HCT116 (cell line): ENCODE data around the gene NT5DC3. TPM values are rescaled to one million over a fixed set of nuclear protein-coding genes. Genes with fewer than 3 reads are reported as not detected.

Experiments
- ATAC-seq: fragments of 200-7000 bp; cut with Tn5 transposase; 2 replicates; pipeline ENCODE4 v1.9.1; 2020; ENCODE audit warnings: mild to moderate bottlenecking, moderate library complexity
- BruUV-seq: library from RNA; stranded (reverse); fragments of 400-500 nt; replicated peaks from 2 replicates; lab custom pipeline; 2021; lab: Mats Ljungman, UMichigan
- CTCF ChIA-PET: fragments of 300-600 bp; sonication (Branson Sonifier 250); formaldehyde crosslinking; loops from one replicate; lab custom pipeline; 2021; ENCODE audit warnings: antibody characterized with exemption; lab: Charles Lee
- POLR2A ChIA-PET: fragments of 300-600, 350-600 bp; sonication (Branson Sonifier 250); formaldehyde crosslinking; loops from one replicate; lab custom pipeline; 2021; ENCODE audit warnings: antibody characterized with exemption; lab: Charles Lee
- RAD21 ChIA-PET, 2 experiments: fragments of 300-600 bp; sonication (Branson Sonifier 250); formaldehyde crosslinking; loops; one replicate each; lab custom pipeline; 2023; ENCODE audit warnings: low total read pairs in 2 of 2; ENCODE audit not compliant: uncharacterized antibody in 2 of 2, unreplicated experiment in 2 of 2, low non-redundant PET in 1 of 2; lab: Charles Lee
- DNase-seq: peaks from one replicate; pipeline ENCODE4 v3.0.0-alpha.2; 2010; ENCODE audit warnings: low read depth, low spot score
- H2AFZ ChIP-seq: fragments of 200-600 bp; shearing (Covaris generic), sonication (generic); 2 replicates; pipeline ENCODE4 v1.6.1; 2017; ENCODE audit warnings: low read depth, mixed run types, mixed read lengths, antibody characterized with exemption, low read length; ENCODE audit not compliant: poor library complexity, severe bottlenecking
- H3K27ac ChIP-seq: 2 replicates; pipeline ENCODE4 v1.5.1; 2012; ENCODE audit warnings: low read depth, low read length
- H3K27me3 ChIP-seq: fragments of 200-600 bp; sonication (generic); 2 replicates; pipeline ENCODE4 v1.6.1; 2016; ENCODE audit warnings: mixed run types, low read length, mixed read lengths; ENCODE audit not compliant: insufficient read depth
- H3K36me3 ChIP-seq, 2 experiments: fragments of 200-500 bp in 1 of 2; fragments of 200-600 bp in 1 of 2; sonication (Bioruptor generic) in 1 of 2; sonication (generic) in 1 of 2; 2 replicates each; pipeline versions ENCODE4 v1.5.1 to v1.6.1; 2014 to 2016; ENCODE audit warnings: low read length in 2 of 2, inconsistent platforms in 1 of 2, mixed read lengths in 1 of 2, mixed run types in 1 of 2; ENCODE audit not compliant: insufficient read depth in 2 of 2, control insufficient read depth in 1 of 2
- H3K4me1 ChIP-seq, 2 experiments: fragments of 200-600 bp in 1 of 2; sonication (generic) in 1 of 2; 2 replicates each; pipeline versions ENCODE4 v1.5.1 to v1.6.1; 2012 to 2017; ENCODE audit warnings: low read length in 2 of 2, inconsistent platforms in 1 of 2, mild to moderate bottlenecking in 1 of 2, mixed read lengths in 1 of 2, mixed run types in 1 of 2, moderate library complexity in 1 of 2; ENCODE audit not compliant: insufficient read depth in 2 of 2, control insufficient read depth in 1 of 2
- H3K4me2 ChIP-seq: fragments of 200-600 bp; sonication (generic); 2 replicates; pipeline ENCODE4 v1.6.1; 2017; ENCODE audit warnings: mixed run types, low read length, mixed read lengths
- H3K4me3 ChIP-seq, 2 experiments: fragments of 200-600 bp in 1 of 2; sonication (generic) in 1 of 2; replicated peaks in 1 of 2; 2 replicates each; pipeline ENCODE4 v1.5.1; 2011 to 2016; ENCODE audit warnings: low read length in 2 of 2, control low read depth in 1 of 2, low read depth in 1 of 2, mild to moderate bottlenecking in 1 of 2, mixed read lengths in 1 of 2, mixed run types in 1 of 2
- H3K79me2 ChIP-seq: fragments of 200-600 bp; sonication (generic); 2 replicates; pipeline ENCODE4 v1.6.1; 2017; ENCODE audit warnings: mild to moderate bottlenecking, mixed run types, low read length, moderate library complexity, mixed read lengths; ENCODE audit not compliant: insufficient read depth
- H3K9ac ChIP-seq: fragments of 200-600 bp; sonication (generic); 2 replicates; pipeline ENCODE4 v1.6.1; 2016; ENCODE audit warnings: low read length, mixed read lengths
- H3K9me2 ChIP-seq: fragments of 200-600 bp; sonication (generic), shearing (Covaris generic); 2 replicates; pipeline ENCODE4 v1.6.1; 2017; ENCODE audit warnings: mixed run types, mild to moderate bottlenecking, moderate library complexity; ENCODE audit not compliant: insufficient read depth
- H3K9me3 ChIP-seq, 2 experiments: fragments of 200-500 bp in 1 of 2; fragments of 200-600 bp in 1 of 2; sonication (Bioruptor generic) in 1 of 2; sonication (generic) in 1 of 2; 2 replicates each; pipeline ENCODE4 v1.6.1; 2014 to 2017; ENCODE audit warnings: low read length in 2 of 2, mixed read lengths in 2 of 2, inconsistent platforms in 1 of 2, low read depth in 1 of 2, mild to moderate bottlenecking in 1 of 2, mixed run types in 1 of 2, moderate library complexity in 1 of 2; ENCODE audit not compliant: control insufficient read depth in 1 of 2, insufficient read depth in 1 of 2
- H4K20me1 ChIP-seq: fragments of 200-600 bp; sonication (generic), shearing (Covaris generic); 2 replicates; pipeline ENCODE4 v1.6.1; 2017; ENCODE audit warnings: mixed run types, mild to moderate bottlenecking, moderate library complexity; ENCODE audit not compliant: insufficient read depth
- ATF3 ChIP-seq: IDR thresholded peaks from 2 replicates; pipeline ENCODE4 v1.6.1; 2012
- EGR1 ChIP-seq: IDR thresholded peaks from 2 replicates; pipeline ENCODE4 v1.6.1; 2012; ENCODE audit warnings: low read depth
- FOSL1 ChIP-seq: IDR thresholded peaks from 2 replicates; pipeline ENCODE4 v1.6.1; 2012; ENCODE audit warnings: low read depth
- POLR2A ChIP-seq: IDR thresholded peaks from 2 replicates; pipeline ENCODE4 v1.7.0; 2011; ENCODE audit warnings: borderline replicate concordance; ENCODE audit not compliant: insufficient read depth, insufficient read length; ENCODE audit errors: extremely low read depth
- TCF7L2 ChIP-seq: IDR thresholded peaks from 2 replicates; pipeline ENCODE4 v1.7.0; 2011; ENCODE audit warnings: borderline replicate concordance, inconsistent platforms; ENCODE audit not compliant: insufficient read depth, insufficient read length; ENCODE audit errors: extremely low read depth
- intact Hi-C: fragments of 100-400 bp; cut with micrococcal nuclease; formaldehyde crosslinking; loops from 2 replicates; pipeline ENCODE4 v1.10.0; 2022
- total RNA-seq: library from RNA; stranded (reverse); gene quantifications from one replicate; pipeline ENCODE4 v1.2.1, GENCODE V29; 2021; ENCODE audit not compliant: unreplicated experiment
- TF ChIP-seq, protein P1 (sequence below): IDR thresholded peaks from 2 replicates; pipeline ENCODE4 v1.6.1; 2012; ENCODE audit warnings: low read depth

The NT5DC3 gene
- total RNA-seq, 1 experiment from 2014 or later: 18.7 TPM

- H3K27ac ChIP-seq: no peak overlapping the region
- no peak overlapping the region for H3K4me3 ChIP-seq
- ChIA-PET RAD21 (no interaction called here), POLR2A (no interaction called here), CTCF (no interaction called here)
- H2AFZ ChIP-seq: no peak overlapping the region
- H3K9ac ChIP-seq: no peak overlapping the region
- no peaks in the 10 kb centered on the region for H3K4me1 ChIP-seq
- ATAC-seq: no peak
- no peak for TF ChIP-seq TCF7L2
- TF ChIP-seq ATF3: no peak
- H3K9me2 ChIP-seq: no peaks in the 10 kb centered on the region
- no peaks in the 10 kb centered on the region; a peak in 2 of 4 replicates for H3K9me3 ChIP-seq
- no peaks in the 10 kb centered on the region; the same call in 1 of the 2 replicates for H3K27me3 ChIP-seq
- intact Hi-C loops: no loop called here
- no peaks in the 10 kb centered on the region for H4K20me1 ChIP-seq
- no TSS peak for BruUV-seq
- no peak overlapping the region for H3K4me2 ChIP-seq
- no peak for DNase-seq
- no peaks in the 10 kb centered on the region for H3K79me2 ChIP-seq
- H3K36me3 ChIP-seq: no peaks in the 10 kb centered on the region
Measured at GRCh38 chr12:103729499-103729898, 111.5 kb downstream of the NT5DC3 start.

GRCh38 chr12:103728323-103728722 is 112.7 kb downstream of the NT5DC3 start:
- no peak overlapping the region for H3K4me2 ChIP-seq
- H3K4me3 ChIP-seq: no peak overlapping the region
- no peaks in the 10 kb centered on the region; a peak in 2 of 4 replicates for H3K9me3 ChIP-seq
- ATAC-seq (no peak), DNase-seq (no peak)
- H3K36me3 ChIP-seq: no peaks in the 10 kb centered on the region
- no peaks in the 10 kb centered on the region for H3K4me1 ChIP-seq
- H3K27me3 ChIP-seq: peaks cover 3% of the 10 kb centered on the region; the same call in 1 of the 2 replicates
- ChIA-PET CTCF (no interaction called here), POLR2A (no interaction called here), RAD21 (no interaction called here)
- H3K79me2 ChIP-seq: no peaks in the 10 kb centered on the region
- TF ChIP-seq EGR1: no peak
- TF ChIP-seq, protein P1, sequence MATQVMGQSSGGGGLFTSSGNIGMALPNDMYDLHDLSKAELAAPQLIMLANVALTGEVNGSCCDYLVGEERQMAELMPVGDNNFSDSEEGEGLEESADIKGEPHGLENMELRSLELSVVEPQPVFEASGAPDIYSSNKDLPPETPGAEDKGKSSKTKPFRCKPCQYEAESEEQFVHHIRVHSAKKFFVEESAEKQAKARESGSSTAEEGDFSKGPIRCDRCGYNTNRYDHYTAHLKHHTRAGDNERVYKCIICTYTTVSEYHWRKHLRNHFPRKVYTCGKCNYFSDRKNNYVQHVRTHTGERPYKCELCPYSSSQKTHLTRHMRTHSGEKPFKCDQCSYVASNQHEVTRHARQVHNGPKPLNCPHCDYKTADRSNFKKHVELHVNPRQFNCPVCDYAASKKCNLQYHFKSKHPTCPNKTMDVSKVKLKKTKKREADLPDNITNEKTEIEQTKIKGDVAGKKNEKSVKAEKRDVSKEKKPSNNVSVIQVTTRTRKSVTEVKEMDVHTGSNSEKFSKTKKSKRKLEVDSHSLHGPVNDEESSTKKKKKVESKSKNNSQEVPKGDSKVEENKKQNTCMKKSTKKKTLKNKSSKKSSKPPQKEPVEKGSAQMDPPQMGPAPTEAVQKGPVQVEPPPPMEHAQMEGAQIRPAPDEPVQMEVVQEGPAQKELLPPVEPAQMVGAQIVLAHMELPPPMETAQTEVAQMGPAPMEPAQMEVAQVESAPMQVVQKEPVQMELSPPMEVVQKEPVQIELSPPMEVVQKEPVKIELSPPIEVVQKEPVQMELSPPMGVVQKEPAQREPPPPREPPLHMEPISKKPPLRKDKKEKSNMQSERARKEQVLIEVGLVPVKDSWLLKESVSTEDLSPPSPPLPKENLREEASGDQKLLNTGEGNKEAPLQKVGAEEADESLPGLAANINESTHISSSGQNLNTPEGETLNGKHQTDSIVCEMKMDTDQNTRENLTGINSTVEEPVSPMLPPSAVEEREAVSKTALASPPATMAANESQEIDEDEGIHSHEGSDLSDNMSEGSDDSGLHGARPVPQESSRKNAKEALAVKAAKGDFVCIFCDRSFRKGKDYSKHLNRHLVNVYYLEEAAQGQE: no peak
- no peak for TF ChIP-seq POLR2A
- no peak for TF ChIP-seq FOSL1
- H3K9me2 ChIP-seq: no peaks in the 10 kb centered on the region
- H3K9ac ChIP-seq: no peak overlapping the region
- no peaks in the 10 kb centered on the region for H4K20me1 ChIP-seq
- no TSS peak for BruUV-seq
- intact Hi-C loops: no loop called here
- no peak overlapping the region for H3K27ac ChIP-seq
- no peak overlapping the region for H2AFZ ChIP-seq
